K562 (cell line): Measurements from ENCODE around the gene GATAD2B. TPM values are rescaled to one million over a fixed set of nuclear protein-coding genes. Genes with fewer than 3 reads are reported as not detected.
A peak's percentile ranks its signal among the peaks of the same experiment; 100 is the strongest.

ENCODE experiments used
- ETS1 ChIP-seq: conservative IDR thresholded peaks from 2 replicates; pipeline ENCODE4 v1.6.1; 2011; ENCODE audit warnings: low read depth, mild to moderate bottlenecking, low read length; ENCODE audit not compliant: control insufficient read depth
- FOXO4 ChIP-seq: fragments of 450-650 bp; formaldehyde crosslinking; IDR thresholded peaks from 2 replicates; pipeline ENCODE4 v1.4.0; 2020; ENCODE audit warnings: mild to moderate bottlenecking, moderate library complexity
- GTF2A2 ChIP-seq: IDR thresholded peaks from 2 replicates; pipeline ENCODE4 v1.6.1; 2016; ENCODE audit warnings: mild to moderate bottlenecking, missing genetic modification characterization, missing compliant biosample characterization
- KDM2B ChIP-seq: fragments of 250-450 bp; sonication (Bioruptor Pico); IDR thresholded peaks from 2 replicates; pipeline ENCODE4 v1.8.0; 2021; ENCODE audit warnings: mild to moderate bottlenecking, moderate library complexity
- NFE2 ChIP-seq: IDR thresholded peaks from 2 replicates; pipeline ENCODE4 v1.6.1; 2014; ENCODE audit warnings: antibody characterized with exemption, low read depth
- NONO ChIP-seq, 2 experiments: fragments of 200-400 bp in 1 of 2; fragments of 450-650 bp in 1 of 2; formaldehyde crosslinking in 1 of 2; IDR thresholded peaks; 2 replicates each; pipeline ENCODE4 v1.6.1; 2017; ENCODE audit warnings: low read depth in 2 of 2, mild to moderate bottlenecking in 2 of 2, moderate library complexity in 2 of 2, low read length in 1 of 2
- SAP30 ChIP-seq: fragments of 200-600 bp; sonication (generic); IDR thresholded peaks from 2 replicates; pipeline ENCODE4 v1.6.1; 2012; ENCODE audit warnings: borderline replicate concordance, low read depth, mild to moderate bottlenecking, moderate library complexity, low read length, control low read depth, inconsistent platforms; ENCODE audit not compliant: insufficient read depth, poor library complexity, severe bottlenecking
- SIN3B ChIP-seq: fragments of 450-650 bp; IDR thresholded peaks from 2 replicates; pipeline ENCODE4 v1.6.1; 2017; ENCODE audit warnings: low read depth, mild to moderate bottlenecking, moderate library complexity
- SMAD2 ChIP-seq: fragments of 150-350 bp; IDR thresholded peaks from 2 replicates; pipeline ENCODE4 v1.6.1; 2014; ENCODE audit warnings: low read depth, mild to moderate bottlenecking, low read length
- TAF15 ChIP-seq: fragments of 200-400 bp; formaldehyde crosslinking; IDR thresholded peaks from 2 replicates; pipeline ENCODE4 v1.6.1; 2017; ENCODE audit warnings: mild to moderate bottlenecking, low read depth, low read length, moderate library complexity
- ZBTB7A ChIP-seq: IDR thresholded peaks from 2 replicates; pipeline ENCODE4 v1.6.1; 2011; ENCODE audit warnings: low read depth, mild to moderate bottlenecking, low read length, moderate library complexity, borderline replicate concordance; ENCODE audit not compliant: control insufficient read depth
- ZC3H8 ChIP-seq: fragments of 450-650 bp; IDR thresholded peaks from 2 replicates; pipeline ENCODE4 v1.6.1; 2017
- ZNF347 ChIP-seq: fragments of 450-650 bp; formaldehyde crosslinking; IDR thresholded peaks from 2 replicates; pipeline ENCODE4 v1.4.0; 2020; ENCODE audit warnings: low read depth, mild to moderate bottlenecking, moderate library complexity
- polyA plus RNA-seq, 8 experiments: library from polyadenylated mRNA; depleted of rRNA in 4 of 8; stranded (reverse) in 5 of 8; unstranded in 3 of 8; fragments of >200 nt; fragmentation: Nextera tagmentation in 2 of 8; fragmentation: Illumina TruSeq in 1 of 8; extraction: Ambion mirVana in 2 of 8; extraction: Trizol in 1 of 8; gene quantifications; 2 replicates each; pipeline versions ENCODE4 v1.2.1 to v1.2.3, GENCODE V29; 2011 to 2014; ENCODE audit warnings: inconsistent platforms in 1 of 8, missing spikeins in 1 of 8
- total RNA-seq, 7 experiments: library from RNA; depleted of rRNA in 6 of 7; stranded (reverse); fragments of >200 nt in 6 of 7; fragmentation: Illumina TruSeq in 2 of 7; extraction: Trizol in 2 of 7; gene quantifications; 2 replicates each; pipeline versions ENCODE4 v1.2.1 to v1.2.3, GENCODE V29; 2011 to 2021; ENCODE audit warnings: low replicate concordance in 1 of 7
- TF ChIP-seq, protein P1 (sequence below): sonication (generic); formaldehyde crosslinking; IDR thresholded peaks from 2 replicates; pipeline ENCODE4 v1.8.1; 2023; ENCODE audit warnings: mild to moderate bottlenecking, missing genetic modification reagents, moderate library complexity
- TF ChIP-seq, protein P2 (sequence below): fragments of 450-650 bp; IDR thresholded peaks from 2 replicates; pipeline ENCODE4 v1.6.1; 2017; ENCODE audit warnings: antibody characterized with exemption, mild to moderate bottlenecking
- TF ChIP-seq, protein P3 (sequence below): fragments of 250-450 bp; sonication (Bioruptor Pico); IDR thresholded peaks from 2 replicates; pipeline ENCODE4 v1.5.1; 2021; ENCODE audit warnings: mild to moderate bottlenecking

GATAD2B gene
- total and polyA plus RNA-seq, 9 of the 15 experiments (the other 6 are each of a cell fraction or from before 2014, with no cell fraction given), result 1.5 to 40.2 (median 4.9) TPM

GRCh38 chr1:153922076-153922971 is 448 bp downstream of the GATAD2B start (continued):
- TF ChIP-seq ZNF347 (no peak), NFE2 (no peak), ETS1 (peak; percentile 25; the same call in 1 of the 2 replicates), GTF2A2 (no peak), SIN3B (no peak), ZBTB7A (peak; percentile 44; the same call in 1 of the 2 replicates), KDM2B (CRISPR knock-in tag) (no peak), FOXO4 (CRISPR knock-in tag) (no peak), ZC3H8 (no peak), SAP30 (no peak), NONO (IDR thresholded peaks at IDR 0.05; ENCODE audit: low read depth in 2 of 2, low read length in 1 of 2) (0 out of 4 replicates have a peak, but pooled peaks of 1 of the 2 experiments have one; percentile 21), TAF15 (no peak), SMAD2 (no peak)
- TF ChIP-seq, protein P1, sequence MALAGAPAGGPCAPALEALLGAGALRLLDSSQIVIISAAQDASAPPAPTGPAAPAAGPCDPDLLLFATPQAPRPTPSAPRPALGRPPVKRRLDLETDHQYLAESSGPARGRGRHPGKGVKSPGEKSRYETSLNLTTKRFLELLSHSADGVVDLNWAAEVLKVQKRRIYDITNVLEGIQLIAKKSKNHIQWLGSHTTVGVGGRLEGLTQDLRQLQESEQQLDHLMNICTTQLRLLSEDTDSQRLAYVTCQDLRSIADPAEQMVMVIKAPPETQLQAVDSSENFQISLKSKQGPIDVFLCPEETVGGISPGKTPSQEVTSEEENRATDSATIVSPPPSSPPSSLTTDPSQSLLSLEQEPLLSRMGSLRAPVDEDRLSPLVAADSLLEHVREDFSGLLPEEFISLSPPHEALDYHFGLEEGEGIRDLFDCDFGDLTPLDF (CRISPR knock-in tag), result no peak
- TF ChIP-seq, protein P2, sequence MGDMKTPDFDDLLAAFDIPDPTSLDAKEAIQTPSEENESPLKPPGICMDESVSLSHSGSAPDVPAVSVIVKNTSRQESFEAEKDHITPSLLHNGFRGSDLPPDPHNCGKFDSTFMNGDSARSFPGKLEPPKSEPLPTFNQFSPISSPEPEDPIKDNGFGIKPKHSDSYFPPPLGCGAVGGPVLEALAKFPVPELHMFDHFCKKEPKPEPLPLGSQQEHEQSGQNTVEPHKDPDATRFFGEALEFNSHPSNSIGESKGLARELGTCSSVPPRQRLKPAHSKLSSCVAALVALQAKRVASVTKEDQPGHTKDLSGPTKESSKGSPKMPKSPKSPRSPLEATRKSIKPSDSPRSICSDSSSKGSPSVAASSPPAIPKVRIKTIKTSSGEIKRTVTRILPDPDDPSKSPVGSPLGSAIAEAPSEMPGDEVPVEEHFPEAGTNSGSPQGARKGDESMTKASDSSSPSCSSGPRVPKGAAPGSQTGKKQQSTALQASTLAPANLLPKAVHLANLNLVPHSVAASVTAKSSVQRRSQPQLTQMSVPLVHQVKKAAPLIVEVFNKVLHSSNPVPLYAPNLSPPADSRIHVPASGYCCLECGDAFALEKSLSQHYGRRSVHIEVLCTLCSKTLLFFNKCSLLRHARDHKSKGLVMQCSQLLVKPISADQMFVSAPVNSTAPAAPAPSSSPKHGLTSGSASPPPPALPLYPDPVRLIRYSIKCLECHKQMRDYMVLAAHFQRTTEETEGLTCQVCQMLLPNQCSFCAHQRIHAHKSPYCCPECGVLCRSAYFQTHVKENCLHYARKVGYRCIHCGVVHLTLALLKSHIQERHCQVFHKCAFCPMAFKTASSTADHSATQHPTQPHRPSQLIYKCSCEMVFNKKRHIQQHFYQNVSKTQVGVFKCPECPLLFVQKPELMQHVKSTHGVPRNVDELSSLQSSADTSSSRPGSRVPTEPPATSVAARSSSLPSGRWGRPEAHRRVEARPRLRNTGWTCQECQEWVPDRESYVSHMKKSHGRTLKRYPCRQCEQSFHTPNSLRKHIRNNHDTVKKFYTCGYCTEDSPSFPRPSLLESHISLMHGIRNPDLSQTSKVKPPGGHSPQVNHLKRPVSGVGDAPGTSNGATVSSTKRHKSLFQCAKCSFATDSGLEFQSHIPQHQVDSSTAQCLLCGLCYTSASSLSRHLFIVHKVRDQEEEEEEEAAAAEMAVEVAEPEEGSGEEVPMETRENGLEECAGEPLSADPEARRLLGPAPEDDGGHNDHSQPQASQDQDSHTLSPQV, result no peak
- TF ChIP-seq, protein P3, sequence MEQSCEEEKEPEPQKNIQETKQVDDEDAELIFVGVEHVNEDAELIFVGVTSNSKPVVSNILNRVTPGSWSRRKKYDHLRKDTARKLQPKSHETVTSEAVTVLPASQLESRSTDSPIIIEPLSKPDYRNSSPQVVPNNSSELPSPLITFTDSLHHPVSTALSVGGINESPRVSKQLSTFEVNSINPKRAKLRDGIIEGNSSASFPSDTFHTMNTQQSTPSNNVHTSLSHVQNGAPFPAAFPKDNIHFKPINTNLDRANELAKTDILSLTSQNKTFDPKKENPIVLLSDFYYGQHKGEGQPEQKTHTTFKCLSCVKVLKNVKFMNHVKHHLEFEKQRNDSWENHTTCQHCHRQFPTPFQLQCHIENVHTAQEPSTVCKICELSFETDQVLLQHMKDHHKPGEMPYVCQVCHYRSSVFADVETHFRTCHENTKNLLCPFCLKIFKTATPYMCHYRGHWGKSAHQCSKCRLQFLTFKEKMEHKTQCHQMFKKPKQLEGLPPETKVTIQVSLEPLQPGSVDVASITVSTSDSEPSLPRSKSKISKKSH, result no peak
